Measurements from ENCODE around the gene GRAMD1C.

The GRAMD1C gene

DNA sequence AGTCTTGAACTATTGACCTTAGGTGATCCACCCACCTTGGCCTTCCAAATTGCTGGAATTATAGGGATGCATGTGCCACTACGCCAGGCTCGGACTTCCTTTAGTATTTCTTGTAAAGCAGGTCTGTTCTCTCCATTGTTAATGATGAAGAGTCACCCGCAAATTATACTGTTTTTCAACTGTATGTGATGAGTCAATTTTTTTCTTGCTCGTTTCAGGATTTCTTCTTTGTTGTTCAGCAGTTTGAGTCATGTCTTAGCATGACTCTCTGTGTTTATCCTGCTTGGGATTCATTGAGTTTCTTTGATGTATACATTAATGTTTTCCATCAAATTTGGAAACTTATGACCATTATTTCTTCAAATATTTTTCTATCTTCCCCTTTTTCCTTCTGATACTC lies 28.9 kb downstream of the GRAMD1C start:
- no peak for DNase-seq

DNA sequence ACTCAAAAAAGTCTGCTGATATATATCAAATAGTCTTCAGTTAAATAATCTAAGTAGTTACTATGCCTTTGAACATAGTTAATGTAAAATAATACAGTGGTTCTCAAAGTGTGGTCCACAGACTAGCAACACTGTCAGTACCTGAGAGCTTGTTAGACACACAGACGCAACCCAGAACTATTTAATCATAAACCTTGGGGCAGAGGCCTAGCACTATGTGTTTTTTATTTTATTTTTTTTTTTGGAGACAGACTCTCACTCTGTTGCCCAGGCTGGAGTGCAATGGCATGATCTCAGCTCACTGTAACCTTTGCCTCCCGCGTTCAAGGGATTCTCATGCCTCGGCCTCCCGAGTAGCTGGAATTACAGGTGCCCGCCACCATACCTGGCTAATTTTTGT lies 34.7 kb downstream of the GRAMD1C start:
- DNase-seq = no peak

DNA sequence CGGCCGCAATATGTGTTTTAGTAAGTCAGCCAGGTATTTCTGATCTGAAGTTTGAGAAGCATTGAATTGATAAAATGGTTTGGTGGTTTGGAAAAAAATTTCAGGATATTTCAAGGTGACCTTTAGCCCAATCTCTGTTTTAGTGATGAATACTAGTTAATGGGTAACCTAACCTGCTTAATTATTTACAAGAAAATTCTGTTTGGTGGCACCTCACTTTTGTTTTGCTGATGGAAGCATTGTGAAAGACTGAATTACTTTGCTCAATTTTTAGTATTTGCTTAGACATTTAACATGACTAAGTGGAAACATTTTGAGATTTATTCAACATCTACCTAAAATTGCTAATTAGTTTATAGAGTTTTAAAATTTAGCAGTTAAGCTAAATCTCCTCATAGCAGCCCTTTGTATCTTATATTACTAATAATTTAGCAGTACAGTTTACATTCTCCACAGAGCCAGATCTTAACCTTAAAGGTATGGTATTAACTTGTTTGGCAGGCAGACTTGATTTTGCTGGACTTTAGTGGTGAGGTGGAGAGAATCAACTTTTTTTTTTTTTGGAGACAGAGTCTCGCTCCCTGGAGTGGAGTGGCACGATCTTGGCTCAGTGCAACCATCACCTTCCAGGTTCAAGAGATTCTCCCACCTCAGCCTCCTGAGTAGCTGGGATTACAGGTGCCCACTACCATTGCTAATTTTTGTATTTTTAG lies 35.4 kb downstream of the GRAMD1C start:
- no peak for DNase-seq

DNA sequence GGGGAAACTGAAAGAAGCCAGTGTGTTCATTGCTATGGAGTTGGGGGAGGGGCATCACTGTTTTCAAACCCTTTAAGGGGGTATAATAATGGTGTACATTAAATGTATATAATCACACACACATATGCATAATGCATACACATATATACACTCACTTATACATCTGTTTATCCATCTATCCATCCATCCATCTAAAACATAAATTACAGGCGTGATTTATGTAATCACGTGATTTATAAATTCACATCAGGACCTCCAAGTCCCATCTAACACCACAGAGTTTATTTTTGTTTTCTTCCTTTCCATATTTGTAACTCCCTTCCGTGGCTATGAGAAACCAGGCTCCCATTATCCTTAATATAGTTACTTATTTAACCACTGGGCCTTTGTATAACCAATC lies 39.8 kb downstream of the GRAMD1C start:
- no peak for DNase-seq

DNA sequence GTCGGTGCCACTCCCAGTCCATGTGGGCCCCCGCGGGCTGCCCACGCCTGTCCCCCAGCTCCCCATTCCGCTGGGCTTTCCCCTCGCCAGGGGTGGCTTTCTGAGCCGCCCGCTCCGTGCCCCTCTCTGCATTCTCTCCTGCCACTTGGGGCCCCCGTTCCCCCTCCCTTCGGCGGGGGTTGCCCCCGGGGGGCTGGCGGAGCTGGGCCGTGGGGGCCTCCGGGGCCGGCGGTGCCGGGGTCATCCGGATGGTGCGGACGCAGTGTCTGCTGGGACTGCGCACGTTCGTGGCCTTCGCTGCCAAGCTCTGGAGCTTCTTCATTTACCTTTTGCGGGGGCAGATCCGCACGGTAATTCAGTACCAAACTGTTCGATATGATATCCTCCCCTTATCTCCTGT lies 46.5 kb downstream of the GRAMD1C start:
- no peak for DNase-seq

DNA sequence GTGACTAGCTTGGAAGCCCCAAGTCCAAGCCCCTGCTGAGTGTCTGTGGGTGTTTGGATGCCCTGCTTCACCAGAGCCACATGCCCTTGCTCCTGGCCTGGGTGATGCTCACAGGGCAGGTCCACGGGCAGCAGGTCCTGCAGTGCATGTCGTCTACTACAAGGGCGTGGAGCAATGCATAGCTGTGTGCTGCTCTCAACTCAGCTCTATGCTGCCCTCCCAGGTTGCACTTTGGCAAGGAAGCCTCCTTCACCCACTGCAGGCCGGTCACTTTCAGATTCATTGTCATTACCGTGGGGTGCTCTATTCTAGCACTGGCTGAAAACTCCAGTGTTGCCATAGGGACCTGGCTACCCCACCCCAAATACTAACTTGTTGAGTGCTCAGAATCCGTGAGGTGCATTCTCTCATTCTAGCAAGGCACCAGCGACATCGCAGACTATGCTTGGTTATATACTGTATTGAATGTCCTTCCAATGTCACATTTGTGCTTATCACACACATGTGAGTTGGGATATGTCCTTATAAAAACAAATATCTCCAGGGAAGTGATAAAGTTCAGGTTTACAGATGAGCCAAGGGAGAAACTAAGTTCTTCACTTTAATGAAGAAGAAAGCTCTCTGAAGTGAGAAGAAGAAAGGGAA lies 51.8 kb downstream of the GRAMD1C start:
- DNase-seq = no peak

DNA sequence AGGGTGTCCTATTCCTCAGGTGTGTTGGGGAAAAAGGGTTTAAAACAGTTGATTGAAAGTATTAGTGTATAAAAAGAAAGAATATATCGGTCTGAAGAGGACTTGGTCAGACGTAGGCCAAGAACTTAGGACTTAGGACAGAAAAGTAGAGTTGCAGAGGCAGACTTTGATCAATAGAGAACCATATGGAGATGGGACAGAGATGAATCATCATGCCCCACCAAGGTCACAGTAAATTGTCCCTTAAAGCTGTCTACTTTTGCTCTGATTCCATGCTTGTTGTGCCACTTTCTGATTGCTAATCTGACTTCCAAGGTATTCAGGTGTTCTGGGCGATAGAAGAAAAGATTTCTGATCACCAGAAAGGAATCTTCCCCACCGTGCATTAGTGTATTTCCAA lies 56.3 kb downstream of the GRAMD1C start:
- no peak for DNase-seq

DNA sequence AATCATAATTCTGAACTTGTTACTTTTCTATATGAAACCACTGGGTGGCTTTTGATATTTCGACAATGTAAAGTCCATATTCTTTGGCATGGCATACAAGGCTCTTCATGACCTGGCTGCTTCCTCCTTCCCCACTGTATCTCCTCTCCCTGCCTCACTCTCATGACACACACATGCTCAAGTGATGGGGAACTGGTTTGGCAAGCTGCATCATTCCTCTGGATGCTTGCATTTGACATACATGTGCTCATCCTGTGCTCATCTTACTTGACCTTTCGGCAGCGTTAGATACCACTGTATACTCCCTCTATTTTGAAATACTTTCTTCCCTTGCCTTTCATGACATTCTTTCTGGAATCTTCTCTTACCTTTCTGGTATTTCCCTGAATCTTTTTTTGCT lies 57.4 kb downstream of the GRAMD1C start:
- DNase-seq = no peak

DNA sequence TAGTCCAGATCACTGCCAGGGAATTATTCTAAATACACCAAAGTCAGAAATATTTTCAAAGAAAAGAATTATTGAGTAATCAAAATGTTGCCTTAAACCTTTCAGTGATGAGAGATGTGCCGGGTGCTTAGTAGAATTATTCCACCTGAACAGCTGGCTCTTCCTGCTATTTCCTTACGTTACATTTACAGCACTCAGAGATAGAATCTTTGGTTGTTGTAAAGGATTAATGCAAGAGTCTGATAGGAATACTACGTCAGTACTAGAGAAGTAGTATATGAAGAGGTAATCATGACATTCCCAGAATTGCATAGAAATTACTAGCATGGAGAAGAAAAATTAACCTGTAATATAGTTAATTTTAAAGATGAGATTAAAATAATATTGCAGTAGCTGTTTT lies 58.3 kb downstream of the GRAMD1C start:
- no peak for DNase-seq

DNA sequence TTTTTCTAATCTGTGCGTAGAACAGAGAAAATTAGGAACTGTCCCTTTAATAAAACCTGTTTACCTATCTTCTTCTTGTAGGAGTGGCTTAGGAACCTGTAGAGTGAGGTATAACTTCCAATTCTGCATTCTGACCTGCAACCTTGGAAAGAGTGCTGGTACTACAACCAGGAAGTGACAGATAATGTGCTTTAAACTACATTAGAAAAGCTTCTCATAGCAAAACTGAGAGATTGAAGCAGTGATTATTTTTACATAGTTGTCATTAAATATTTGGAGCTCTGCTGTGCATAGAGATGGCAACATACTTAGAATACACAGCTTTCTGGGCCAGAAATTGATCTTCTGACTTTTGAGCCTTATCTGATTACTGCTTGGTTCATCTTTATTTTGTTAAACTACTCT lies 58.8 kb downstream of the GRAMD1C start:
- DNase-seq = no peak

DNA sequence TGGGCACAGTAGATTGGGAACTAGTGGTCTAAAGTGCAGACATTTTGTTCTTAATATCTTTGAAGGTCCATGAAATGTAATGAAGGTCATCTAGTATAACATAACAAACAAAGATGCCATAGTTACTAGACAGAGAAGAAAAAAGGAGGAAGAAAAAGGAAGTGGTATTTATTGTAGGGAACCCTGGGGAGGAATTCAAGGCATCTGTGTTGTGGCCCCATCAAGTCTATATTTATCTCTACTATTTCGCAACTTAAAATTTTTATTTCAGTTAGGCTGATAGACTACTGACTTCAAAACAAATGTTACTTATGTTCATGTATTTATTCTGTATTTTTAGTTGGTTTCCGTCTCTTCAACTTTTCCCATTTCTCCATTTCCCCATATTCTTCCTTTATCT lies 60.3 kb downstream of the GRAMD1C start:
- peak; percentile 42 to 46 for DNase-seq

DNA sequence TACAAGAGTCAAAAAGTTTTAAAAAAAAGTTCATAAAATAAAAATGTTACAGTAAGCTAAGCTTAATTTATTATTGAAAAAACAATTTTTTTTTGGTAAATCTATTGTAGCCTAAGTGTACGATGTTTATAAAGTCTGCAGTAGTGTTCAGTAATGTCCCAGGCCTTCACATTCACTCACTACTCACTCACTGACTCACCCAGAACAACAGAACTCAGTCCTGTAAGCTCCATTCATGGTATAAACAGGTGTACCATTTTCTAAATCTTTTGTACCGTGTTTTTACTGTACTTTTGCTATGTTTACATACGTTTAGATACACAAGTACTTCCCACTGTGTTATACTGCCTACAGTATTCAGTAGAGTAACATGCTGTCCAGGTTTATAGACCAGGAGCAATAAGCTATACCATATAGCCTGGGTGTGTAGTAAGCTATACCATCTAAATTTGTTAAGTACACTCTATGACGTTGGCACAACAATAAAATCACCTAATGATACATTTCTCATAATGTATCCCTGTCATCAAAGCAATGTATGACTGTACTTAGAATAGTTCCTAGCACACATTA lies 68.1 kb downstream of the GRAMD1C start:
- DNase-seq = no peak

DNA sequence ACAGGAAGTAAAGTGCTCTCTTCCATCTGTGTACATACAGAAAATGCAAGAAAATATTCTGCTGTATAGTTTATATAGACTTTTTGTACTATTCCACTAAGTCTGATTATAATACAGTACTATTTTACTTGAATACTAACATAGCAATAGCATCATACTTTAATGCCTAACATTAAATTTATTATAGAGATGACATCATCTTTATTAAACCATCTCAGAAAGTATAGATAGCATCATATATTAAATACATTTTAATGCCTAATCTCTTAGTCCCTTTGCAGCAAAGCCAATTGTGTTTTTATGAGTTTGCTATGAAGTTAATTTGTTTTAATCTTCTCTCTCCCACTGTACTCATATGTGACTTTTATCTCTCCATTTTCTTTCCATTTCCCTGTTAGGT lies 69.5 kb downstream of the GRAMD1C start:
- no peak for DNase-seq

DNA sequence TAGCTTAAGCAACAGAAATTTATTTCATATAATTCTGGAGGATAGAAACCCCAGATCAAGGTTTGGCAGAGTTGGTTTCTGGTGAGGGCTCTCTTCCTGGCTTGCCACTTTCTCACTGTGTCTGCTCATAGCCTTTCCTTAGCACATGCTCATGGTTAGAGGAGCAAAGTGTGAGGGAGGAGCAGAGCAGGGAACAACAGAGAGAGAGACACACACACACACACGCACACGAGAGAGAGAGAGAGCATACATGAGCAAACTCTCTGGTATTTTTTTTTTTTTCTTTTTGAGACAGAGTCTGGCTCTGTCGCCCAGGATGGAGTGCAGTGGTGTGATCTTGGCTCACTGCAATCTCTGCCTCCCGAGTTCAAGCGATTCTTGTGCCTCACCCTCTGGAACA lies 72.4 kb downstream of the GRAMD1C start:
- no peak for DNase-seq

DNA sequence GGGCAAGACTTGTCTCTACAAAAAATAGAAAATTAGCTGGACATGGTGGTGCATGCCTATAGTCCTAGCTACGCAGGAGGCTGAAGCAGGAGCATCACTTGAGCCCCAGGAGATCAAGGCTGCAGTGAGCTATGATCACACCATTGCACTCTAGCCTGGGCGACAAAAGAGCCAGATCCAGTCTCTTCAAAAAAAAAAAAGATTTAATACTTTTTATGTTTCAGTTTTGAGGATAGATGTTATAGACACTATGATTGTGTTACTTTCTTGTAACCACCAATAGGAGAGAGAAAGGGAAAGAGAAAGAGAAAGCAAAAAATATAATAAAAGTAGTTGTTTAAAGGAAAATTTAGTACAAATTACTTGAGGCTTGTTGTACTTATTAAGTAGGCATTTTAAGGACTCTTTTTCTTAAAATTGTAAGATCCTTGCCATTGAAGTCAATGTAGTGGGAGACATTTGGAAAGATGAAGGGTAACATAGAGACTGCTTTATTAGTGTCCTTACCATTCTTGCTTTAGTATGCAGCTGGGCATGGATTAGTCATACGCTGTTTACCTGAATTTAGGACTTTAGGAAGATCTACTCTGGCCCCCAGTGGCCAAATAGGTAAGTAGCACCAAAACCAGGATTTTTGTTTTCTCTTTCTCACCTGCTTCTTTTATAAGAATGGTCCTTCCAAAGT lies 74.1 kb downstream of the GRAMD1C start:
- peak; percentile 62 to 65 for DNase-seq

DNA sequence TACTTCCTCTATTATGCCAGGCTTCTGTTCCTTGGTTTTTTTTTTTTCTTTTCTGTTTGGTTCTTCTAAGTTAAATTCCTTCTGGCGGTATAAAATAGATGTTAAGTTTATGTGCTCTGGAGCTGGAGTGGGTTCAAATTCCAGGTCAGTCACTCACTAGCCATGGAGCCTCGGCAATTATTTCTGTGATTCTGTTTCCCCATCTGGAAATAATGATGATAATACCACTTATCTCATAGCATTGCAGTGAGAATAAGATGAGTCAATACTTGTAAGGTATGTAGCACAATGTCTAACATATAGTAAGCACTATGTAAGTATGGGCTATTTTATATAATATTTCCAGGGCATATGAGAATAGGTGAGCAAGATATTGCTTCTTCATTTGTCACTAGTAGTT lies 76.1 kb downstream of the GRAMD1C start:
- no peak for DNase-seq

DNA sequence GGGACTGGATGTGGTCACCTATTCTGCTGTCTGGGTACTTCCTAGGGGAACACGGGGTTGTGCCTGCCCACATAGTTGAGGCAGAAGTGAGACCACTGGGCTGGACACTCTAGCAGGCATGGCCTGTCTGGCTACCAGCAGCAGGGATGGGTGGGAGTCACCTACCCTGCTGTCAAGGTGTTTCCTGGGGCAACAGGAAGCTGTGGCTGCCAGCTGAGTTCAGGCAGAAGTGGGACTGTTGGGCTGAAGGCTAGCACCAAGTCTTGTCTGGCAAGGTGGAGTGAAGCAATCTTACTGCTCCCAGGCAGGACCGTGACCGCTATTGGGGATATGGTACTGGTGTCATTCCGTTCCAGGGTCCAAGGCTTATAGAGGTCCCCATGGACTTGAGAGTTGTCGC lies 89.0 kb downstream of the GRAMD1C start:
- DNase-seq = no peak

DNA sequence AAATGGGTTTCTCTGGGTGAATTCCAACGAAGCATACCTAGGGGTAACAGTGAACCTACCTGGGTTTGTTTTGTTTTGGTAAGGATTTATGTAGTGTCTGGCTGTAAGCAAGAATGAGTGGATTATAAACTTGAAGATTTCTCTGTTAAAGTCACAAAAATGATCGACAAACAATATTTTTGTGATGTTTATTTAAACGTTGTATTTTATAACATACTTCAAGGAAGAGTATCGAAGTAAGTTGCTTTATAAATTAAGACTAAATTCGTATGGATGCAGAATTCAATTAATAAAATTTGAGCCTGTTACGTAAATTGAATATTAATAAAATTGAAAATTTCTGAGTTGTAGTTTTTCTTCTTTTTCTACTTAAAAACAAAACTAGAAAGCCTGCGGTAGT lies 108.2 kb downstream of the GRAMD1C start:
- DNase-seq = no peak

DNA sequence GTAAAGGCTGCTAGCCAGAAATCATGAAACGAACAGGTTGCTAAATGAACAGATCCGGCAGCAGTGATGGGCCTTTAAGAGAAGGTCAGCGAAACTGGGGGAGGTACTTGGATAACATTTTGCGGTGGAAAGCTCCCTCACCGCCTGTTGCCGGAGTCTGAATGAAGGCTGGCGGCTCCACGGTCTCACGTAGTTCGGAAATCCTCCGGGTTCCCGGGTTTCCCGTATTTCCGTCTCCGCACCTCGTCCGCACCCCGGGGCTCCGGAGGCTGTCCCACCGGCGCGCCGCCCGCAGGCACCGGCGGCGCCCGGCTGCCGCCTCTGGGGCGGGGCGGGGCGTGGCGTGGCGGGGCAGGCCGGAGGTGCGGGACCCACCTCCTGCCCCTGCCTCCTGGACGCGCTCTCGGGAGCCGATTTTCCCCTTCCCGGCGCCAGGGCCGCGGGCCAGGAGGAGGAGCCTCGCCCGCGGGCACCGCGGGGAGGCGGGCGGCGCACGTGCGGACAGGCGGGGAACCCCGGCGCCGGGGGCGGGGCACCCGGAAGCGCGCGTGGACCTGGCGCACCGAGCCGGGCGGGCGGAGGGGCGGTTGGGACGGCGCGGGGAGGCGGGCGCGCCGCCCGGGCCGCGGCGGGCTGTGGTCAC lies 108.9 kb downstream of the GRAMD1C start, which contains the start of gene ZDHHC23:
TSS of gene ZDHHC23 (plus strand) at position 642 of the 643 bp plus-strand sequence. CDS start 790 bp downstream, outside the sequence.
- peak; percentile 76 to 78 for DNase-seq

DNA sequence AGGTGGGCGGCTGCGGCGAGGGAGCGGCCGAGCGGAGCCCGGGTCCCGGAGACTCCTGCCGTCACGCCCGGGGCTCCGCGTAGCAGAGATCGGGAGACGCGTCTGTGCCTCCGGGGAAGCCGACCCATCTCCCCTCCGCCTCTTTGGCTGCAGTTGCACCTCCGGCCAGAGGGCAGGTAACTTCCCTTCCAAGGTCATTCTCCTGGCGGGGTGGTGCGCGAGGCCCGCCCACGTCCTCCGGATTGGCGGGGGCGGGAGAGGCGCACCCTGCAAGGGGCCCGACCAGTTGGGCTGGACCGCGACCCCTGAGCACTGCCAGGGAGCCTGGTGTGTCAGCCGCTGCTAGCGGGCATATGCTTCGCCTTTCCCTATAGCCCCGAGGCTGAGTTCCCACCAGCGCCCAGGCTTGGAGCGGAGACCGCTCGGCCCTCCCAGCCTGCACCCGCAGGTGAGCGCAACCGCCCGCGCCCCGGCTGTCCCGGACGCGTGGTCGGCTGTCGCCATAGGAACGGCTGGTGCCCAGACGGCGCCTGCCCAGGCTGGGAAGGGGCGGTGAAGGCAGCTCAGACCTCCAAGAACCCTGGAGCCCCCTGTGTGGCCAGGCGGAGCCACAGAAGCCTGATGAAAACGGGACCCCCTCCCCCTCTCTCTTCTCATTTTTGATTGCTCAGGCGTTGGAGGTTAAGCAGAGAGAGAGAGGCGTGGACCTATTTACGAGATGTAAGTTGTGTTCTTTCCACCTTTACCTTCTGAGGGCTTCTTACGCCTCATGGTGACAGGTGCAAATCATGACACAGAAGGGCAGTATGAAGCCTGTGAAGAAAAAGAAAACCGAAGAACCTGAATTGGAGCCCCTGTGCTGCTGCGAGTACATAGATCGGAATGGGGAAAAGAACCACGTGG lies 109.7 kb downstream of the GRAMD1C start:
- peak in 1 of 2 experiments; percentile 47 for DNase-seq

DNA sequence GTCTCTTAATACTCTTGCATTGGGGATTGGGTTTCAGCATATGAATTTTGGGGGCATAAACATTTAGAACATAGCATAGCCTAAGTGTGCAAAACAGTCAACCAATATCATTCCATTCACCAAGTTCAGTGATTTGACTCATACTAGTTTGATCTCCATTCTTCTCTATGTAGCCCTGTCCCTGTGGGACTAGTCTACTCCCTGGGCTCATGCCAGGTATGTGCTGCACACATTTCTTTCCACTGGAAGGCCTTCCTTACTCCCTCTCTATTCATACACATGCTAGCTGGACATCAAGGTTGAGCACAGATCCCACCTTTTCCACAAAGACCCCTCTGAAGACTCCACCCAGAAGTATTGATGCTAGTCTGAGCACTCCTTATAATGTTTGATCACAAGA lies 114.3 kb downstream of the GRAMD1C start:
- DNase-seq = no peak

DNA sequence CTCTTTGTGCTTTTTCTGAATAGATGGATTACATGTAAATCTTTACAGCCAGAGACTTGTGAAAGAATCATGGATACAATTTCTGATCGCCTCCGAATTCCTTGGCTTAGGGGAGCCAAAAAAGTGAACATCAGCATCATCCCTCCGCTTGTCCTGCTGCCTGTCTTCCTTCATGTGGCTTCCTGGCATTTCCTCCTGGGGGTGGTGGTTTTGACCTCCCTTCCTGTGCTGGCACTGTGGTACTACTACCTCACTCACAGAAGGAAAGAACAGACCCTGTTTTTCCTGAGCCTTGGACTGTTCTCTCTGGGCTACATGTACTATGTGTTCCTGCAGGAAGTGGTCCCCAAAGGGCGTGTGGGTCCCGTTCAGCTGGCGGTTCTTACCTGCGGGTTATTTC lies 115.1 kb downstream of the GRAMD1C start:
- no peak for DNase-seq

Data from AML-193 (cell line).